K562 (cell line): ENCODE measurements around the gene LTBP4. TPM values are rescaled to one million over a fixed set of nuclear protein-coding genes. Genes with fewer than 3 reads are reported as not detected.

Source experiments
- CSDE1 ChIP-seq, 2 experiments: fragments of 450-650 bp; IDR thresholded peaks; 2 replicates each; pipeline ENCODE4 v1.6.1; 2016; ENCODE audit warnings: mild to moderate bottlenecking in 1 of 2
- E2F6 ChIP-seq, 2 experiments: IDR thresholded peaks; 2 replicates each; pipeline ENCODE4 v1.6.1; 2011; ENCODE audit warnings: borderline replicate concordance in 1 of 2, control low read depth in 1 of 2, low read depth in 1 of 2, low read length in 1 of 2, mild to moderate bottlenecking in 1 of 2, mixed read lengths in 1 of 2, moderate library complexity in 1 of 2; ENCODE audit not compliant: insufficient read depth in 1 of 2, insufficient read length in 1 of 2, poor library complexity in 1 of 2, severe bottlenecking in 1 of 2; ENCODE audit errors: extremely low read depth in 1 of 2
- E2F8 ChIP-seq: fragments of 450-650 bp; IDR thresholded peaks from 2 replicates; pipeline ENCODE4 v1.7.1; 2018; ENCODE audit warnings: mild to moderate bottlenecking, low read depth; ENCODE audit not compliant: partially characterized antibody
- ETS1 ChIP-seq: conservative IDR thresholded peaks from 2 replicates; pipeline ENCODE4 v1.6.1; 2011; ENCODE audit warnings: low read depth, mild to moderate bottlenecking, low read length; ENCODE audit not compliant: control insufficient read depth
- HMGXB4 ChIP-seq: sonication (generic); formaldehyde crosslinking; IDR thresholded peaks from 2 replicates; pipeline ENCODE4 v1.8.1; 2023; ENCODE audit warnings: mild to moderate bottlenecking, missing genetic modification reagents
- KAT2B ChIP-seq: IDR thresholded peaks from one replicate; pipeline ENCODE4 v1.6.1; 2012; ENCODE audit warnings: low read depth, mild to moderate bottlenecking, control low read depth, inconsistent platforms, low read length, moderate library complexity
- LEF1 ChIP-seq: fragments of 450-650 bp; IDR thresholded peaks from 2 replicates; pipeline ENCODE4 v1.6.1; 2016; ENCODE audit warnings: mild to moderate bottlenecking
- PHF8 ChIP-seq: fragments of 200-600 bp; sonication (generic); IDR thresholded peaks from 2 replicates; pipeline ENCODE4 v1.6.1; 2012; ENCODE audit warnings: mixed run types, mild to moderate bottlenecking, inconsistent platforms, low read length, moderate library complexity, borderline replicate concordance
- STAT6 ChIP-seq: sonication (generic); formaldehyde crosslinking; IDR thresholded peaks from 2 replicates; pipeline ENCODE4 v1.8.1; 2023; ENCODE audit warnings: mild to moderate bottlenecking, missing genetic modification reagents
- TCF7L2 ChIP-seq: fragments of 150-350 bp; IDR thresholded peaks from 2 replicates; pipeline ENCODE4 v1.6.1; 2016; ENCODE audit warnings: low read depth, mild to moderate bottlenecking, low read length, moderate library complexity
- UBTF ChIP-seq, 2 experiments: IDR thresholded peaks; 2 replicates each; pipeline ENCODE4 v1.6.1; 2012; ENCODE audit warnings: improper control_type of control experiment in 2 of 2, low read depth in 2 of 2, low read length in 2 of 2, borderline replicate concordance in 1 of 2
- YBX1 ChIP-seq: fragments of 450-650 bp; IDR thresholded peaks from 2 replicates; pipeline ENCODE4 v1.7.1; 2016; ENCODE audit warnings: mild to moderate bottlenecking
- polyA plus RNA-seq, 8 experiments: library from polyadenylated mRNA; depleted of rRNA in 4 of 8; stranded (reverse) in 5 of 8; unstranded in 3 of 8; fragments of >200 nt; fragmentation: Nextera tagmentation in 2 of 8; fragmentation: Illumina TruSeq in 1 of 8; extraction: Ambion mirVana in 2 of 8; extraction: Trizol in 1 of 8; gene quantifications; 2 replicates each; pipeline versions ENCODE4 v1.2.1 to v1.2.3, GENCODE V29; 2011 to 2014; ENCODE audit warnings: inconsistent platforms in 1 of 8, missing spikeins in 1 of 8
- total RNA-seq, 7 experiments: library from RNA; depleted of rRNA in 6 of 7; stranded (reverse); fragments of >200 nt in 6 of 7; fragmentation: Illumina TruSeq in 2 of 7; extraction: Trizol in 2 of 7; gene quantifications; 2 replicates each; pipeline versions ENCODE4 v1.2.1 to v1.2.3, GENCODE V29; 2011 to 2021; ENCODE audit warnings: low replicate concordance in 1 of 7

Gene LTBP4
- total and polyA plus RNA-seq, 9 of the 15 experiments (the other 6 are each of a cell fraction or from before 2014, with no cell fraction given): 0.35 to 160 (median 31.6) TPM

- no peak for TF ChIP-seq ETS1
- no peak for TF ChIP-seq PHF8
- TF ChIP-seq YBX1: no peak
- no peak for TF ChIP-seq LEF1
- TF ChIP-seq TCF7L2: no peak
- no peak for TF ChIP-seq HMGXB4 (CRISPR knock-in tag)
- TF ChIP-seq STAT6: no peak
- TF ChIP-seq CSDE1 (IDR thresholded peaks at IDR 0.05): no peak
- 0 out of 4 replicates have a peak, but pooled peaks of 1 of the 2 experiments have one; percentile 35 for TF ChIP-seq UBTF (IDR thresholded peaks at IDR 0.05; ENCODE audit: borderline replicate concordance in 1 of 2, low read depth in 2 of 2, low read length in 2 of 2)
- peak; percentile 70 to 82 for TF ChIP-seq E2F6 (IDR thresholded peaks at IDR 0.05; ENCODE audit: borderline replicate concordance in 1 of 2, extremely low read depth in 1 of 2, insufficient read depth in 1 of 2, insufficient read length in 1 of 2, low read depth in 1 of 2, low read length in 1 of 2, poor library complexity in 1 of 2, severe bottlenecking in 1 of 2)
- TF ChIP-seq E2F8: peak; percentile 54
- no peak for TF ChIP-seq KAT2B
Observed at GRCh38 chr19:40605216-40605971, 4.2 kb downstream of the LTBP4 start (continued).
